HG02981 (cell line): ENCODE measurements around the gene SNRPN.
A peak's percentile ranks its signal among the peaks of the same experiment; 100 is the strongest.
"Not testable (repeated sequence)": the region's sequence is repeated elsewhere in the genome, so short reads cannot be mapped to it uniquely, and the experiment has no call there.

Experiments
- ATAC-seq: cut with Tn5 transposase; IDR thresholded peaks from one replicate; pipeline ENCODE4 v1.9.1; 2021; ENCODE audit warnings: mild to moderate bottlenecking, moderate library complexity; ENCODE audit not compliant: unreplicated experiment

The SNRPN gene

DNA sequence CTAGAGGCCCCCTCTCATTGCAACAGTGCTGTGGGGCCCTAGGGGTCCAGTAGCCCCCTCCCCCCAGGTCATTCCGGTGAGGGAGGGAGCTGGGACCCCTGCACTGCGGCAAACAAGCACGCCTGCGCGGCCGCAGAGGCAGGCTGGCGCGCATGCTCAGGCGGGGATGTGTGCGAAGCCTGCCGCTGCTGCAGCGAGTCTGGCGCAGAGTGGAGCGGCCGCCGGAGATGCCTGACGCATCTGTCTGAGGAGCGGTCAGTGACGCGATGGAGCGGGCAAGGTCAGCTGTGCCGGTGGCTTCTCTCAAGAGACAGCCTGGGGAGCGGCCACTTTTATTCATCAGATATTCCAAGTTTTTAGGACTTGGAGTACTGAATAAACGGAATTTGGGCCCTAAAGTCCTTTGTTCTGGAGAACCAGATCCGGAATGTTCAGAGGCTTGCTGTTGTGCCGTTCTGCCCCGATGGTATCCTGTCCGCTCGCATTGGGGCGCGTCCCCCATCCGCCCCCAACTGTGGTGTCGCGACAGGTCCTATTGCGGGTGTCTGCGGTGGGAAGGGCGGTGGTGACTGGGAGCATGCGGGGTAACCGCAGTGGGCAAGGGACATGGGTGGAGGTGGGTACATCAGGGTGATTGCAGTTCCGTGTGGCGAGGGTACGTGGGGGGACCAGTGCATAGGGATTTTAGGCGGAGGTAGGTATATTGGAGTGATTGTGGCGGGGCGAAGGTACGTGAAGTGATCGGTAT, at the start of gene SNRPN, which contains the start of gene SNURF:
SNRPN (plus strand) TSS at position 205 of the 748 bp plus-strand sequence. CDS start 19,467 bp downstream, outside the sequence.
SNURF (plus strand) TSS at position 205 of the 748 bp plus-strand sequence; CDS start at position 267, 62 bp downstream.
- peak; percentile 55 for ATAC-seq

DNA sequence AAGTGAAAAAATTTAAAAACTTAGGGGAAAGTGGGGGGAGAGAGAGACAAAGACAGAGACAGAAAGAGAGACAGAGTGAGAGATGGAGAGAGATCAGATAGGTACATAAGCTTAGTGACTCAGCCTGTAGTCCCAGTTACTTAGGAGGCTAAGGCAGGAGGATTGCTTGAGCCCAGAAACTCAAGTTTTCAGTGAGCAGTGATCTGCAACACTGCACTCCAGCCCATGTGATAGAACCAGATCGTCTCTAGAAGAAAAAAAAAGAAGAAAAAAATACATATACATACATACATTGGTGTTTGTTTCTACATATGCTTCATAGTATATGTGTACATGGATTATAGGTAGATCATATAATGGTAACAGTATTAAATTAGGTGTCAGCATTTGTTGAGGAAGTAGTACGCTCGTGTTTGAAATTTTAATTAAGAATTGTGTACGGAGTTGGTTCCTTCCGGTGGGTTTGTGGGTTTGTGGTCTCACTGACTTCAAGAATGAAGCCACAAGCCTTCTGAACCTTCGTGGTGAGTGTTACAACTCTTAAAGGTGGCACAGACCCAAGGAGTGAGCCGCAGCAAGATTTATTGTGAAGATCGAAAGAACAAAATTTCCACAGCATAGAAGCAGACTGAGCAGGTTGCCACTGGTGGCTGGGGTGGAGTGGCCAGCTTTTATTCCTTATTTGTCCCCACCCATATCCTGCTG, 38.3 kb upstream of the SNRPN start:
- no peak for ATAC-seq

DNA sequence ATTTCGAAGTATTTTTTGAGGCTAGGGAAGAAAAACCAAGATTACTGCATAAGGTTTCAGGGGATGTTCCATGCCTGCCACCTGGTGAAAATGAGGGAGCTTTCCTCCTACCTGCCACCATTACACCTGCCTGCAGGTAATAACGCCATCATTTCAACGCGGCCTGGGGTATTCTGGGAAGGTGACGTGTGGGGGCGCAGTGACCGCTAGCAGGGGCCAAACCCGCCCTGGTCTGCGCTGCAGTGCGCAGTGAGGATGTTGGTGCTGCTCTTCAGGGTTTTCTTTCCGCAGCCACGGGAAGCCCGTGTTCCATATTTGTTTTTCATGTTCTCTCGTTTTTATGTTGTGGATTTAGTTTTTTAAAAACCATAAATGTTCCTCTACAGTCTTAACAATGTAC, 37.4 kb upstream of the SNRPN start:
- no peak for ATAC-seq

DNA sequence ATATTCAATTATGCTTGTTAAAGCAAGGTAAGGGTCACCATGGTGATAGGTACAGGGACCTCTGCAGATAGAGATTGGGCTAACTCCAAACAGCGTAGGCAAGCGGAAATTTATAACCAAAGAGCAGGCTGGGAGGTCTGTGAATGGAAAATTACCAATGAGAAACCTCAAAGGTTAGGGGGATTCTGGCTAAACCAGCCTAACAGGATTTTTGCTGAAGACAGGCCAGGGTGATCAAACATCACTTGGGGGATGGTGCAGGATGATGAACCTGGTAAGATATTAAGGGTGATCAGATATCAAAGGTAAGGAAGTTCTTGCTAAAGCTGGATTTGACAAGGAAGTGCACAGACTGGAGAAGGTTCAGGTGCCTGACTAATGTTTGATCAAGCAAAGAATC, 35.3 kb upstream of the SNRPN start:
- no peak for ATAC-seq

DNA sequence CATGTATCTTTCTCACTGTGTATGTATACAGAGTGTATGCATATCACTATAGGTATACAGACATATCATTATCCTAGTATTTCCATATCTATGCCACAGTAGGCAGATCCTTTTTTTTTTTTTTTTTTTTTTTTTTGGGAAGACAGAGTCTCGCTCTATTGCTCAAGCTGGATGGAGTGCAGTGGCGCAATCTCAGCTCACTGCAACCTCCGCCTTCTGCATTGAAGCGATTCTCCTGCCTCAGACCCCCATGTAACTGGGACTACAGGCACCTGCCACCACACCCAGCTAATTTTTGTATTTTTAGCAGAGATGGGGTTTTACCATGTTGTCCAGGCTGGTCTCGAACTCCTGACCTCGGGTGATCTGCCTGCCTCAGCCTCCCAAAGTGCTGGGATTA, 32.0 kb upstream of the SNRPN start:
- not testable (repeated sequence) for ATAC-seq

DNA sequence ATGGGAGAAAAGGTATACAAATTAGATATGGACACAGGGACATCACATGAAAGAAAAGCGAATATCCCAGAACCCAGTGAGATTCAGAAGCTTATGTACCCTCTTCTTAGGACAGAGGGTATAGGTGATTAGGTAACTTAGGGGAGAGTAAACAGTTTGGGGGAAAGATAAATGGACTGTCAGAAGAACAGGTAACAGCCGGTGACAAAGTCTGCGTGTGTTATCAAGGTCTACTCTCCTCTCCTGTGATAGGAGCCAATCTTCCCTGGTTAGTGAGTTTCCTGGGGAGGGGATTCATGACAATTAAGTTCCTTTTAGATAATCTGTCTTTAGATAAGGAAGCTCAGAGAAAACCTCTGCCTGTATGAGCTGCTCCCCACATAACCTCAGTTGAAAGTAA, 30.6 kb upstream of the SNRPN start:
- ATAC-seq, result no peak

DNA sequence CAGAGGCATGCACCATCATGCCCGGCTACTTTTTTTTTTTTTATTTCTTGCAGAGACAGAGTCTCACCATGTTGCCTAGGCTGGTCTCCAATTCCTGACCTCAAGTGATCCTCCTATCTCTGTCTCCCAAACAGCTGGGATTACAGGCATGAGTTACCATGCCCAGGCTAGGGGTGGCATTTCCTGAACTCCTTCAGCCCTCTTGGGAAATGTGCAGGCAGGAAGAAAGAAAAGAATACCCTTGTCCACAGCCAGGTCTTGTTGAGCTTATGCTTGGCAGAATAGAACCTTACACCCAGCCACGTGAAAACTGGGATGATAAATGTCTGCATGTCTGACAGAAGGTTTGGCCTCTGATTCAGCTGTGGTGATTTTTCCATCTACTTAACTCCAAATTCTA, 30.2 kb upstream of the SNRPN start:
- ATAC-seq, result no peak

DNA sequence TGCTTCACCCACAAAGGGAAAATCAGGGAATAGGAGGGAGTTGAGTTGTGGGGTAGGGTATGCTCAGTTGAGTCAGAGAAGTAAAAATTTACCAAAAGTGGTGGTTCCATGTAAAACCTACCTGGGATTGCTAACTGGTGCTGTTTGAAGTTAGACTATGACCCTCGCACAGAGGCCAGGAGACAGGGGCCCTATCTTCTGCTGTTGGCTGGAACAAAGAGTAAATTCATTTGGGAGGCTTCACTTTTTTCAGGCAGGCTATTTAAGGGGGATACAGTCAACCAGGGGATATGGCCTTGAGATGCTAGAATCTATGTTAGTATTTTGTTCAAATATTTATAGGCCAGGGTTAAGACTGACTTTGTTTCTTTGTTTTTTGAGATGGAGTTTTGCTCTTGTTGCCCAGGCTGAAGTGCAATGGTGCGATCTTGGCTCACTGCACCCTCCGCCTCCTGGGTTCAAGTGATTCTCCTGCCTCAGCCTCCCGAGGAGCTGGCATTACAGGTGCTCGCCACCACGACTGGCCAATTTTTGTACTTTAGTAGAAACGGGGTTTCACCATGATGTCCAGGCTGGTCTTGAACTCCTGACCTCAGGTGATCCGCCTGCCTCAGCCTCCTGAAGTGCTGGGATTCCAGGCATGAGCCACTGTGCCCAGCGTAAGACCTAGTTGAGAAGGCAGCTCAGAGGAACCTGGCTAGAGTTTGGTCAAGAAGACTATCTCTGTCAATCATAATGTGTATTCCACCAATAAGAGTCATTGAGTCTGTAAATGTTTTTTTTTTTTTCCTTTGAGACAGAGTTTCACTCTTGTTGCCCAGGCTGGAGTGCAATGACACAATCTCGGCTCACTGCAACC, 22.7 kb upstream of the SNRPN start:
- ATAC-seq, result not testable (repeated sequence)

DNA sequence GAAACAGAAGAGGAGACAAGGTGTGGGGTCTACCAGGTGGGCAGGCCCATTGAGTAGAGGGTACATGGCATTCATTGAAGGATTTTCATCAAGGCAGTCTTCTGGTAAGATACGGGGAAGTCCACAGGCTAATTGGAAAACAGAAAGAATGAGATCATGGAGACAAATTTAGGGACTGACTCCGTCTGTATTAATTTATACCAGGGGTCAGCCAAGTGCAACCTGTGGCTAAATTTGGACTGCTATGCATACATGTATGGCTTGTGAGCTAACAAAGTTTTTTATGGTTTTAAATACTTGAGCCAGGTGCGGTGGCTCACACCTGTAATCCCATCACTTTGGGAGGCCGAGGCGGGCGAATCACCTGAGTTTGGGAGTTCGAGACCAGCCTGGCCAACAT, 21.1 kb upstream of the SNRPN start:
- no peak for ATAC-seq

DNA sequence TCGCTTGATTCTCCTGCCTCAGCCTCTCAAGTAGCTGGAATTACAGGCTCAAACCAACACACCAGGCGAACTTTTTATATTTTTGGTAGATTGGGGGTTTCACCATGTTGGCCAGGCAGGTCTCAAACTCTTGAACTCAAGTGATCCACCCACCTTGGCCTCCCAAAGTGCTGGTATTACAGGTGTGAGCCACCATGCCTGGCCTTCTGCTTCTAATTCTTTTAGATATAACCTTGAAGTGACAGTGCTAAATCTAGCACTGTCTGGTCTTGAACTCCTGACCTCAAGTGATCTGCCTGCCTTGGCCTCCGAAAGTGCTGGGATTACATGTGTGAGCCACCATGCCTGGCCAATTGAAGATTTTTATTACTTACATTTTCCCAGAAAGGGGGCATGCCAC, 16.6 kb upstream of the SNRPN start:
- not testable (repeated sequence) for ATAC-seq

DNA sequence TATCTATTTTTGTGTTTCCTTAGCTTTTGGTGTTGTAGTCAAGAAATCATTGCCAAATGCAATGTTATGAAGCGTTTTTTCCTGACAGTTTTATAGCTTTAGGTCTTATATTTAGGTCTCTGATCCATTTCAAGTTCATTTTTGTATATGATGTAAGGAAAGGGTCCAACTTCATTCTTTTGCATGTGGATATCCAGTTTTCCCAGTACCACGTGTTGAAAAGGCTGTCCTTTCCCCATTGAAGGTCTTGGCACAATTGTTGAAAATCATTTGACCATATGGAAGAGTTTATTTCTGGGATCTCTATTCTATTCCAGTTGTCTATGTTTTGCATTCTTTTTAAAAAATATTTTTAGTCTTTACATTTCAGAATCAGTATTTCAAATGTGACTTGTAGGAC, 14.6 kb upstream of the SNRPN start:
- no peak for ATAC-seq

DNA sequence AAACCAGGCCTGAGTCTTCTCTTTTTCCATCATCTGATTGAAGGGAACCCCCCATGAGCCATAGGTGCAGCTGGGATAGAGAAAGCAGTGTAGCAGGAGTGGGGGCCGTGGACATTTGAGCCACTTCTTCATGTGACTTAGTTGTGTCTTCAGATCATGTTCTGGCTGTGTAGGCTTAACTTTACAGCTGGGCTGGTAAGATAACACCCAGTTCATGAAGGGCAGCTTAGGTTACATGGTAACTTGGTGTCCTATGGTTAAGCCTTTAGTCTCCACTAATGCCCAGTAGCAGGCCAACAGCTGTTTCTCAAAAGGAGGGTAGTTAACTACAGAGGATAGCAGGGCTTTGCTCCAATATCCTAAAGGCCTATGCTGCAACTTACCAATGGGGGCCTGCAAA, 11.4 kb upstream of the SNRPN start:
- no peak for ATAC-seq

DNA sequence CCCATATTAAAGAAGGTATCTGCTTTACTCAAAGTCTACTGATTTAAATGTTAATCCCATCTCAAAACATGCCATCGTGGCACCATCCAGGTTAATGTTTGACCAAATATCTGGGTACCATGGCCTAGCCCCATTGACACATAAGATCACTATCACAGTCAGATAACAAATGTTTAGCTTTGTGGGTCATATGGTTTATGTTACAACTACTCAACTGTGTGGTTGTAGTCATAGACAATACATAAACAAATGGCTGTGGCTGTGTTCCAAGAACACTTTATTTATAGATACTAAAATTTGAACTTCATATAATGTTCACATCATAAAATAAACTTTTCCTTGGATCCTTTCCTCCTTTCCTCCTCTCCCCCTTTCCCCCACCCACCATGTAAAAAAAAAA, 9.8 kb upstream of the SNRPN start:
- no peak for ATAC-seq

DNA sequence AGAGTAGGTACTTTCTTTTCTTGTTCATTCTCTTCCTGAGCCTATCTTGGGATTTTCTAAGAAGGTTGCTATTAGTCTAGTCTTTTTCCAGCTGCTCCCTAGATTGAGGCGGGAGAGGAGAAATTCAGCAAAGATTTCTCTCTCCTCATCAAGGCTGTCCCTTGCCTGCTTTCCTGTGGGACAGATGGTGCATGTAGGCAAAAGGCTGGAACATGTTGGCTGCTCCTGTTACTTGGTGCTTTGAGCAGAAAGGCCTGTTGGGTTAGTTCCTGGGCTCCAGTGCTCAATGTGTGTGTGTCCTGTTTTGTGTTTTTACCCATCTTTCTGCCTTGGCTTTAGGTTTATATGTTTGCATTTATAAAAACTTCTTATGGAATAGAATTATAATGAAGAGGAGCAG, 9.1 kb upstream of the SNRPN start:
- no peak for ATAC-seq

DNA sequence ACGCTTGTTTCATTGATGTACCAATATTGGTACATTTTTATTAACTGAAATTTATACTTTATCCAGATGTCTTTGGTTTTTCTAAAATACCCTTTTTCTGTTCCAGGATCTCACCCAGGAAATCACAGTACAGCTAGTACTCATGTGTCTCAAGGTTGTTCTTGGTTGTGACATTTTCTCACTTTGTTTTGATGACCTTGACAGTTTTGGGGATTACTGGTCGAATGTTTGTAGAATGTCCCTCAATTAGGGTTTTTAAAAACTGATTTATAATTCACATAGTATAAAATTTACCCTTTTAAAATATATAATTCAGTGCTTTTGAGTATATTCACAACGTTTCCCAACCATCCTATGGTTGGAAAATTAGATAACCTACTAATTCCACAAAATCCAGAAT, 6.3 kb upstream of the SNRPN start:
- ATAC-seq, result no peak

DNA sequence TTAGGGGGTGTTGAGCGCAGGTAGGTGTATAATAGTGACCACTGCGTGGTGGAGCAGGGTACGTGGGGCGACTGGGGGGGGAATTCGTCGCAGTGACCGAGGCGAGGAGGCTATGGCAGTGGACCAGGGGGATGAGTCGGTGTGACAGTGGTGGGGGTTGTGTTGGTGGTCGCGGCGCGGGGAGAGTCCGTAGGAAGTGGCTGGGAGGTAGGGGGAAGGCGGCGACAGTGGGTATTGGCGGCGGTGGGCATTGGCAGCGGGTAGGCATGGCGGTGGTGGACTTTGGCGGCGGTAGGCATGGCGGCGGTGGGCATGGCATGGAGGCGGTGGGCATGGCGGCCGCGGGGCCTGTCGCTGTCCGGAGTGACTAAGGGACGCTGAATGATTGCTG, 739 bp downstream of the SNRPN start:
- ATAC-seq, result no peak

DNA sequence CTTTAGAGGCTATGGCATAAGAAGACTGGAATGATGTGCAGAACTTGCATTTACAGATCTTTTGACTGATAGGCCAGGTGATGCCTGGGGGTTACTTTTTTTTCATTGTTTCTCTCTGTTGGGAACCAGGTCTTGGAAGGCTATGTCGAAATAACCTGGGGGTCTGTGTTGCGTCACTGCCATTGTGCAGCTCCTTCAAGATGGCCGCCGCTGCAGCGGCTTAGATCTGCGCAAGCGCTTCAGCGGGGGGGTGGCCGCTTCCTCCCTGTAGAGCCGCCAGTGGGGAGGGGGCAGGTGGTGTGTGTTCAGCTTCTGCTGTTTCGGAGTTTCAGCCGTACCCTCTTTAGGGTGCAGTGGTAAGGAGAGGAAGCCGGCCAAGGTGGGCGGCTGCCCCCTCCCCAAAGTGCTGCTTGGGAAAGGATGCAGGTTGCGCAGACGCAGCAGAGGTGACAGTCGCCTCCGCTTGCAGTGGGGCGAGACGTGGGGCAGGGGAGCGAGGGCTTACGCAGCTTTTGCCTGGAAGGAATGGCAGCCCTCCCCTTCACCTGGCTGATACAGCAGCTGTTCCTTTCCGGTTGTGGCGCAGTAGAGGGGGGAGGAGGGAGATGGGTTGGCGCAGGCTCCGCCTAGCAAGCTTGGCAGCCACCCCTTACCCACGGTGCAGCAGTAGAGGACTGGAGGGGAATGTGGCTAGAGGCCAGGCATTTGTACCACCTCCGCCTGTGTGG, 1.5 kb downstream of the SNRPN start:
- ATAC-seq, result peak; percentile 59

DNA sequence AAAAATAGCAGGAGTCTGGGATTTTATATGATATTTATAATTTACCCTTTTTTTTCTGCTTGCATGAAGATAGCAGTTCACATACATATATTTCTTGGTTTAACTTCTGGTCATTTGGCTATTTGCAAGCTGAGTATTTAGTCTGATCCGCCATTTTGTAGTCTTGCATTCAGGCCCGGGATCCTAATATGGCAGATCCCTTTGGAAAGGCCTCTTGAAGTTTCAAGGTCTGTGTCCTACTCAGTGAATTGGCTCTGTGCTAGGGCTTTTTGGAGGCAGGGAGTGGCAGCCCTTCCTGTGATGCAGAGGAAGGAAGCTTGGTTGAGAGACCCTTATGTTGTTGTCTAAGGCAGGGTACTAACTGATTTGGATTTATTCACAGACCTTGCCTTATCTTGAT, 2.9 kb downstream of the SNRPN start:
- ATAC-seq, result no peak

DNA sequence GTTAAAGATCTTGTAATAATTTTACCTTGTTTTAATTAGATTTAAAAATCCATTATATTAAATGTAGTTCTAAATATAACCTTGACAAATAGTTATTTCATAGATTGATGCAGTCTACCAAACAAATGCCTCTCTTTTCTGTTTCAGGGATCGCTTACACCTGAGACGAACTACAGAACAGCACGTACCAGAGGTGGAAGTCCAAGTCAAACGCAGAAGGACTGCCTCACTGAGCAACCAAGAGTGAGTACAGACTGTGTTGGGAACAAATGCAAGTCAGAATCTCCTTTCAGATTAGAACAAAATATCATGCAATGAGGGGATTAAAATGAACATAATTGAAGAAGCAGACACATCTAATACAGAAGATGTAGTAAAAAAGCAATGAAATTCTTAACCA, 7.2 kb downstream of the SNRPN start:
- no peak for ATAC-seq

DNA sequence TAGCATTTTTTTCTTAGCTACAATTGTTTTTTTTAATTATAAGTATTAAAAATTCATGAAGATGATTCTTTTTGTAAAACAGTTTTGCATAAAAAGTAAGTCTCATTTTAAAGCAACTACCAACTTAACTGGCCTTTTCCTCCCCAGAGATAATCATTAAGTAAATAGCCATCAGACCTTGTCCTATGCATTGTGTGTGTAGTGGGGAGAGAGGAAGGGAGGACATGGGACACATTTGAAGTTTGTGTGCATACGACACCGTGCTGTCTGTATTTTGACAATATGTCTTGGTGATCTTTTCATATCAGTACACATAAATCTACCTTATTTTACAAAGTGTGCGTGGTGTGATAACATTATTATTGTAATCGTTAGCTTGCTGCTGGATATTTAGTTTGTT, 8.1 kb downstream of the SNRPN start:
- ATAC-seq, result no peak
